ENCODE data around the gene GATAD2A. TPM values are rescaled to one million over a fixed set of nuclear protein-coding genes. Genes with fewer than 3 reads are reported as not detected.

The GATAD2A gene
- total RNA-seq, 1 experiment from 2014 or later: 126 TPM

GRCh38 chr19:19538061-19538784 is 132.7 kb downstream of the GATAD2A start, which contains the start of gene CILP2:
Gene CILP2 (plus strand): TSS chr19:19538265. CDS start chr19:19538350, 85 bp downstream.
- H3K27me3 ChIP-seq (replicated peaks; ENCODE audit: control insufficient read depth, insufficient read depth, low read length): no peaks in the 10 kb centered on the region
- H3K9me3 Mint-ChIP-seq (ENCODE audit: unreplicated experiment): no peaks in the 10 kb centered on the region
- no peaks in the 10 kb centered on the region for H3K4me1 ChIP-seq
- H3K27me3 Mint-ChIP-seq (ENCODE audit: insufficient read depth, unreplicated experiment): no peaks in the 10 kb centered on the region
- BruUV-seq (replicated peaks): no TSS peak
- H3K9me3 ChIP-seq: no peaks in the 10 kb centered on the region
- intact Hi-C loops (cut with micrococcal nuclease; ENCODE audit: unreplicated experiment): no loop called here
- H3K4me3 Mint-ChIP-seq (ENCODE audit: unreplicated experiment): peak within 1 kb of the TSS; percentile 68
- H3K4me3 ChIP-seq (ENCODE audit: low read depth, low read length): peak within 1 kb of the TSS; percentile 46
- TF ChIP-seq, protein P1, sequence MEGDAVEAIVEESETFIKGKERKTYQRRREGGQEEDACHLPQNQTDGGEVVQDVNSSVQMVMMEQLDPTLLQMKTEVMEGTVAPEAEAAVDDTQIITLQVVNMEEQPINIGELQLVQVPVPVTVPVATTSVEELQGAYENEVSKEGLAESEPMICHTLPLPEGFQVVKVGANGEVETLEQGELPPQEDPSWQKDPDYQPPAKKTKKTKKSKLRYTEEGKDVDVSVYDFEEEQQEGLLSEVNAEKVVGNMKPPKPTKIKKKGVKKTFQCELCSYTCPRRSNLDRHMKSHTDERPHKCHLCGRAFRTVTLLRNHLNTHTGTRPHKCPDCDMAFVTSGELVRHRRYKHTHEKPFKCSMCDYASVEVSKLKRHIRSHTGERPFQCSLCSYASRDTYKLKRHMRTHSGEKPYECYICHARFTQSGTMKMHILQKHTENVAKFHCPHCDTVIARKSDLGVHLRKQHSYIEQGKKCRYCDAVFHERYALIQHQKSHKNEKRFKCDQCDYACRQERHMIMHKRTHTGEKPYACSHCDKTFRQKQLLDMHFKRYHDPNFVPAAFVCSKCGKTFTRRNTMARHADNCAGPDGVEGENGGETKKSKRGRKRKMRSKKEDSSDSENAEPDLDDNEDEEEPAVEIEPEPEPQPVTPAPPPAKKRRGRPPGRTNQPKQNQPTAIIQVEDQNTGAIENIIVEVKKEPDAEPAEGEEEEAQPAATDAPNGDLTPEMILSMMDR (IDR thresholded peaks at IDR 0.05; ENCODE audit: insufficient read depth in 1 of 2, low read depth in 1 of 2, low read length in 1 of 2, severe bottlenecking in 1 of 2, unreplicated experiment in 1 of 2): no peak
- H3K36me3 ChIP-seq (ENCODE audit: control insufficient read depth, insufficient read depth, low read length): no peaks in the 10 kb centered on the region
- peaks cover 19% of the 10 kb centered on the region for H3K36me3 Mint-ChIP-seq (ENCODE audit: insufficient read depth, unreplicated experiment)
- POLR2A ChIA-PET: no interaction called here
- CTCF ChIA-PET: no interaction called here
- H3K4me1 Mint-ChIP-seq (ENCODE audit: low read depth, unreplicated experiment): peaks cover 16% of the 10 kb centered on the region
- DNase-seq: peak; percentile 60 to 75
- H3K27ac Mint-ChIP-seq (ENCODE audit: unreplicated experiment): no peak within 1 kb of the TSS

DNA sequence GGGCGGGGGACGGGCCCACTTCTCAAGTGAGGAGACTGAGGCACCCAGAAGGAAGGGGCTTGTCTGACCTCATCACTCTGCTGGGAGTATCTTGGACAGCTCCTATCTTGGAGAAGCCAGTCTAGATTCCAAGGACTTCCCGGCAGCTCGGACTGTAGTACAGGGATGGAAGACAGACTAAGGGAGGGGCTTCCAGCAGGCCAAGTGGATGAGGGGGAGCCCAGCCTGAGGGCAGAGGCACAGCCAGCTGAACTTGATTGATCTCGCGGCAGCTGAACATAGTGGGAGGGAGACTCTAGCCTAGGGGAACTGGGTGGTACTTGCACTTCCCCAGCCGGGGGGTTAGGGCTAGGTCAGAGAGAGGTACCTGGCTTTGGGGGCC is 133.3 kb downstream of the GATAD2A start:
- POLR2A ChIA-PET: no interaction called here
- Mint-ChIP-seq H3K9me3 (ENCODE audit: unreplicated experiment) (no peaks in the 10 kb centered on the region), H3K4me1 (ENCODE audit: low read depth, unreplicated experiment) (peaks cover 15% of the 10 kb centered on the region), H3K4me3 (ENCODE audit: unreplicated experiment) (peak overlapping the region; percentile 68), H3K36me3 (ENCODE audit: insufficient read depth, unreplicated experiment) (peaks cover 18% of the 10 kb centered on the region), H3K27ac (ENCODE audit: unreplicated experiment) (no peak overlapping the region), H3K27me3 (ENCODE audit: insufficient read depth, unreplicated experiment) (no peaks in the 10 kb centered on the region)
- CTCF ChIA-PET: no interaction called here
- no peak for DNase-seq
- Histone ChIP-seq H3K36me3 (ENCODE audit: control insufficient read depth, insufficient read depth, low read length) (no peaks in the 10 kb centered on the region), H3K4me1 (no peaks in the 10 kb centered on the region), H3K27me3 (replicated peaks; ENCODE audit: control insufficient read depth, insufficient read depth, low read length) (no peaks in the 10 kb centered on the region), H3K4me3 (ENCODE audit: low read depth, low read length) (no peak overlapping the region), H3K9me3 (no peaks in the 10 kb centered on the region)
- TF ChIP-seq, protein P1 (IDR thresholded peaks at IDR 0.05; ENCODE audit: insufficient read depth in 1 of 2, low read depth in 1 of 2, low read length in 1 of 2, severe bottlenecking in 1 of 2, unreplicated experiment in 1 of 2): no peak
- intact Hi-C loops (cut with micrococcal nuclease; ENCODE audit: unreplicated experiment): no loop called here
- BruUV-seq (replicated peaks): no TSS peak

DNA sequence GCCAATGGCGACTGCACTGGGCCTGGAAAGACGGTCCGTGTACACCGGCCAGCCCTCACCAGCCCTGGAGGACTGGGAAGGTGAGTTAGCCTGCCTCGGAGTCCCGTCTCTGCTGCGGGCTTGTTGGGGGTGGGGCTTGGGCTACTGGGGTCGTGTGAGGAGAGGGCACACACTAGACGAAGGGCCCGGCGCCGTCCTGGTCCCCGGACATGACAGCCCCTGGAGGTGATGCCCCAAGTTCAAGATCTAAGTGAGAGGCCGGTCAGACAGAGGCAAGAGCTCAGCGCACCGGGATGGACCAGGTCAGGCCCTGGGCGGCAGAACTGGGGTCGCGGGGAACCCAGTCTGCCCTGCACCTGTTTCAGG is 134.2 kb downstream of the GATAD2A start:
- Histone ChIP-seq H3K4me3 (ENCODE audit: low read depth, low read length) (no peak overlapping the region), H3K27me3 (replicated peaks; ENCODE audit: control insufficient read depth, insufficient read depth, low read length) (no peaks in the 10 kb centered on the region), H3K9me3 (no peaks in the 10 kb centered on the region), H3K4me1 (no peaks in the 10 kb centered on the region), H3K36me3 (ENCODE audit: control insufficient read depth, insufficient read depth, low read length) (no peaks in the 10 kb centered on the region)
- TF ChIP-seq, protein P1 (IDR thresholded peaks at IDR 0.05; ENCODE audit: insufficient read depth in 1 of 2, low read depth in 1 of 2, low read length in 1 of 2, severe bottlenecking in 1 of 2, unreplicated experiment in 1 of 2): no peak
- intact Hi-C loops (cut with micrococcal nuclease; ENCODE audit: unreplicated experiment): no loop called here
- Mint-ChIP-seq H3K9me3 (ENCODE audit: unreplicated experiment) (no peaks in the 10 kb centered on the region), H3K4me3 (ENCODE audit: unreplicated experiment) (no peak overlapping the region), H3K27ac (ENCODE audit: unreplicated experiment) (no peak overlapping the region), H3K4me1 (ENCODE audit: low read depth, unreplicated experiment) (peaks cover 6% of the 10 kb centered on the region), H3K36me3 (ENCODE audit: insufficient read depth, unreplicated experiment) (peaks cover 10% of the 10 kb centered on the region), H3K27me3 (ENCODE audit: insufficient read depth, unreplicated experiment) (no peaks in the 10 kb centered on the region)
- POLR2A ChIA-PET: no interaction called here
- DNase-seq: no peak
- CTCF ChIA-PET: no interaction called here
- no TSS peak for BruUV-seq (replicated peaks)
